ENCODE data around the gene DTNB. TPM values are rescaled to one million over a fixed set of nuclear protein-coding genes. Genes with fewer than 3 reads are reported as not detected.

Gene DTNB
- total RNA-seq, 2 donors from 2014 or later: 6.1 to 7.0 TPM

GRCh38 chr2:25354116-25354515 lies 319.3 kb downstream of the DTNB start:
- intact Hi-C loops (cut with DNase I): no loop called here
- no peak for DNase-seq
- ATAC-seq: no peak

- ATAC-seq: peak in 1 of 2 donors; percentile 17
- intact Hi-C loops (cut with DNase I): no loop called here
- peak; percentile 25 for DNase-seq
These were observed 324.0 kb downstream of the DTNB start for GRCh38 chr2:25349397-25349796.

GRCh38 chr2:25347846-25348245 lies 325.5 kb downstream of the DTNB start:
- intact Hi-C loops (cut with DNase I): no loop called here

GRCh38 chr2:25347205-25347815 lies 326.1 kb downstream of the DTNB start:
- ATAC-seq (peak in 1 of 2 donors; percentile 19), DNase-seq (no peak)
- intact Hi-C loops (cut with DNase I): no loop called here

More at GRCh38 chr2:25347846-25348245, 325.5 kb downstream of the DTNB start:
- no peak for ATAC-seq
- no peak for DNase-seq

GRCh38 chr2:25343187-25343825 lies 330.1 kb downstream of the DTNB start:
- intact Hi-C loops (cut with DNase I): no loop called here
- no peak for ATAC-seq
- DNase-seq: no peak

- ATAC-seq: peak; percentile 84 to 85
- peak; percentile 86 for DNase-seq
- intact Hi-C loops (cut with DNase I): no loop called here
These were observed 330.8 kb downstream of the DTNB start for GRCh38 chr2:25342372-25343186.

- peak; percentile 27 to 33 for ATAC-seq
- intact Hi-C loops (cut with DNase I): no loop called here
- DNase-seq: peak; percentile 76
These were observed 331.5 kb downstream of the DTNB start, which contains the start of gene DNMT3A for GRCh38 chr2:25341753-25342371. DNMT3A (minus strand) TSS chr2:25341925; CDS start chr2:25313984, 27,941 bp downstream.

GRCh38 chr2:25341011-25341727 lies 332.2 kb downstream of the DTNB start:
- intact Hi-C loops (cut with DNase I): no loop called here
- ATAC-seq (no peak), DNase-seq (no peak)

GRCh38 chr2:25340181-25340921 lies 333.0 kb downstream of the DTNB start:
- intact Hi-C loops (cut with DNase I): no loop called here
- DNase-seq (peak; percentile 57), ATAC-seq (peak; percentile 21 to 23)

- ATAC-seq (peak; percentile 17 to 25), DNase-seq (no peak)
- intact Hi-C loops (cut with DNase I): no loop called here
These were observed 333.6 kb downstream of the DTNB start for GRCh38 chr2:25339791-25340180.

GRCh38 chr2:25339211-25339674 lies 334.1 kb downstream of the DTNB start:
- ATAC-seq (peak in 1 of 2 donors; percentile 9), DNase-seq (no peak)
- intact Hi-C loops (cut with DNase I): no loop called here

GRCh38 chr2:25338401-25338800 lies 335.0 kb downstream of the DTNB start:
- intact Hi-C loops (cut with DNase I): no loop called here
- DNase-seq: no peak
- ATAC-seq: no peak

GRCh38 chr2:25337891-25338290 lies 335.5 kb downstream of the DTNB start:
- intact Hi-C loops (cut with DNase I): no loop called here
- no peak for DNase-seq
- no peak for ATAC-seq

- DNase-seq (no peak), ATAC-seq (no peak)
- intact Hi-C loops (cut with DNase I): no loop called here
These were observed 336.1 kb downstream of the DTNB start for GRCh38 chr2:25337276-25337675.

- ATAC-seq: no peak
- intact Hi-C loops (cut with DNase I): no loop called here
- no peak for DNase-seq
These were observed 337.0 kb downstream of the DTNB start for GRCh38 chr2:25336383-25336841.

GRCh38 chr2:25335971-25336370 lies 337.4 kb downstream of the DTNB start:
- intact Hi-C loops (cut with DNase I): no loop called here
- ATAC-seq (no peak), DNase-seq (no peak)

GRCh38 chr2:25335204-25335603 lies 338.2 kb downstream of the DTNB start:
- DNase-seq (no peak), ATAC-seq (no peak)
- intact Hi-C loops (cut with DNase I): no loop called here

GRCh38 chr2:25334482-25334881 lies 338.9 kb downstream of the DTNB start:
- intact Hi-C loops (cut with DNase I): no loop called here
- ATAC-seq: no peak
- DNase-seq: no peak

All from left cardiac atrium (tissue), 4 donors.